ENCODE results near the gene SCN4A. TPM values are rescaled to one million over a fixed set of nuclear protein-coding genes. Genes with fewer than 3 reads are reported as not detected.
A peak's percentile ranks its signal among the peaks of the same experiment; 100 is the strongest.
"Not testable (repeated sequence)": the region's sequence is repeated elsewhere in the genome, so short reads cannot be mapped to it uniquely, and the experiment has no call there.

The SCN4A gene
- total RNA-seq: under 1 TPM; 0.10 to 0.14 (median 0.14) TPM
- total RNA-seq (2013): 0.25 TPM

DNA sequence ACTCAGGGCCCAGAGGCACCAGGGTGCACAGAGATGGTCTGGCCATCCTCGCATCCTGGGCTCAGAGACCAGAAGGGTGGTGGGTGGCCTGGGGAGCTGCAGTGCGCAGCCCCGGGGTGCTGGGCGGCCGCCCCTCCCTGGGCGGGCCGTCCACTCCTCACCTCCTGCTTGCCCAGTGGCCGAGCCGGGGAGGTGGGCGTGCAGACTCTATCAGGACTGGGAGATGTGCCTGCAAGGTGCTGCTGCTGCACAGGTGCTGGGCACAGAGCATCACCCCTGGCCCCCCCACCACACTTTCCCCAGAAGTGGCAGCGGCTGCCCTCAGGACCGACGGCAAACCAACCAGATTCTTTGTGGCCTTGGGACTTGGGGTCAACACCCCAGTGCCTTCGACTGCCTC is at the start of gene SCN4A:
SCN4A (minus strand) TSS at position 123 of the 400 bp plus-strand sequence; CDS start at position 46, 77 bp downstream.
- Mint-ChIP-seq H3K9me3 (no peaks in the 10 kb centered on the region), H3K4me1 (peaks cover 8 to 26% of the 10 kb centered on the region in 2 donors), H3K27ac (no peak within 1 kb of the TSS), H3K27me3 (ENCODE audit: low read depth in 2 of 2) (peaks cover 0 to 3% of the 10 kb centered on the region in 2 donors), H3K36me3 (no peaks in the 10 kb centered on the region), H3K4me3 (no peak within 1 kb of the TSS)
- ATAC-seq (no peak), DNase-seq (no peak)
- Histone ChIP-seq H3K27ac (ENCODE audit: low read length) (no peak within 1 kb of the TSS), H3K4me3 (ENCODE audit: low read length) (no peak within 1 kb of the TSS), H3K4me1 (ENCODE audit: control insufficient read depth, insufficient read depth, low read length) (peaks cover 12% of the 10 kb centered on the region), H3K9me3 (ENCODE audit: control insufficient read depth, insufficient read depth, low read length) (no peaks in the 10 kb centered on the region), H3K27me3 (ENCODE audit: control insufficient read depth, insufficient read depth, low read length) (no peaks in the 10 kb centered on the region), H3K36me3 (ENCODE audit: control insufficient read depth, insufficient read depth, low read length) (no peaks in the 10 kb centered on the region)
- 92% methylated on average over 14 of the region's 14 CpGs for WGBS (ENCODE audit: insufficient coverage)
- intact Hi-C loops (cut with micrococcal nuclease): no loop called here
- TF ChIP-seq, protein P1, sequence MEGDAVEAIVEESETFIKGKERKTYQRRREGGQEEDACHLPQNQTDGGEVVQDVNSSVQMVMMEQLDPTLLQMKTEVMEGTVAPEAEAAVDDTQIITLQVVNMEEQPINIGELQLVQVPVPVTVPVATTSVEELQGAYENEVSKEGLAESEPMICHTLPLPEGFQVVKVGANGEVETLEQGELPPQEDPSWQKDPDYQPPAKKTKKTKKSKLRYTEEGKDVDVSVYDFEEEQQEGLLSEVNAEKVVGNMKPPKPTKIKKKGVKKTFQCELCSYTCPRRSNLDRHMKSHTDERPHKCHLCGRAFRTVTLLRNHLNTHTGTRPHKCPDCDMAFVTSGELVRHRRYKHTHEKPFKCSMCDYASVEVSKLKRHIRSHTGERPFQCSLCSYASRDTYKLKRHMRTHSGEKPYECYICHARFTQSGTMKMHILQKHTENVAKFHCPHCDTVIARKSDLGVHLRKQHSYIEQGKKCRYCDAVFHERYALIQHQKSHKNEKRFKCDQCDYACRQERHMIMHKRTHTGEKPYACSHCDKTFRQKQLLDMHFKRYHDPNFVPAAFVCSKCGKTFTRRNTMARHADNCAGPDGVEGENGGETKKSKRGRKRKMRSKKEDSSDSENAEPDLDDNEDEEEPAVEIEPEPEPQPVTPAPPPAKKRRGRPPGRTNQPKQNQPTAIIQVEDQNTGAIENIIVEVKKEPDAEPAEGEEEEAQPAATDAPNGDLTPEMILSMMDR (IDR thresholded peaks at IDR 0.05): no peak

DNA sequence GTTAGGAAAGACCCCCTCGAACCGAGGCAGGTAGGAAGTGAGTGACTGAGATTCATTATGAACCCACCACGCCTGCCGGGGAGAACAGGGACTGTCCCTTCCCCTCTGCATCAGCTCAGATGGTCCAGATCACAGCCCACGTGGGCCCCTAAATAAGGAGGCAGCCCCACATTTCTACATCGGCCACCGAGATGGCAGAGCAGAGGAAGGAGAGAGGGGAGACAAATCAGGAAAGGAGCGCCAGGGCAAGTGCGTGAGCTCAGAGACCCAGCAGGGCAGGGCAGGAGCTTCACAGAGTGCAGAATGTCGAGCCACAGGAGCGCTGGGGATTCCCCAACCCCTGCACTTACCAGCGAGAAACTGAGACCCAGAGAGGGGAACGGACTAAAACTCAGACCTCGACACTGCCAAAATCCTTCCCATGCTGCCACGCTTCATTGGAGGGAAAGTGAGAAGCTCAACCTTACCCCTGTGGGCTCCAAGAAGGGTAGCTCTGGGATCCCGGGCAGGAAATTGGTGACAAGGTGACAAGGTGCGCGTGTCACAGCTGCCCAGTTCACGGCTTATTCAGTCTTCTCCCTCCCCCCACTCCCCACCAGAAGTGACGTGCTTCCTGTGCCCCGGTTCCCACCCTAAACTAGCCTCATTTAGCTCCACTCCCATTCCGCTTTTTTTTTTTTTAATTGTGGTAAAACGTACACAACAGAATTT is 47.5 kb upstream of the SCN4A start, which contains the start of gene ICAM2:
ICAM2 (minus strand) TSS at position 578 of the 711 bp plus-strand sequence. CDS start 13,942 bp downstream, outside the sequence.
- Histone ChIP-seq H3K4me1 (ENCODE audit: control insufficient read depth, insufficient read depth, low read length) (peaks cover 73% of the 10 kb centered on the region), H3K27ac (ENCODE audit: low read length) (peak within 1 kb of the TSS; percentile 91), H3K36me3 (ENCODE audit: control insufficient read depth, insufficient read depth, low read length) (no peaks in the 10 kb centered on the region), H3K27me3 (ENCODE audit: control insufficient read depth, insufficient read depth, low read length) (no peaks in the 10 kb centered on the region), H3K4me3 (ENCODE audit: low read length) (peak within 1 kb of the TSS; percentile 55), H3K9me3 (ENCODE audit: control insufficient read depth, insufficient read depth, low read length) (no peaks in the 10 kb centered on the region)
- Mint-ChIP-seq H3K27me3 (ENCODE audit: low read depth in 2 of 2) (no peaks in the 10 kb centered on the region), H3K36me3 (no peaks in the 10 kb centered on the region), H3K9me3 (no peaks in the 10 kb centered on the region), H3K4me1 (peaks cover 73 to 74% of the 10 kb centered on the region in 2 donors), H3K27ac (peak within 1 kb of the TSS; percentile 94 to 100), H3K4me3 (peak within 1 kb of the TSS; percentile 98)
- intact Hi-C loops (cut with micrococcal nuclease): loop anchor here (1.0 to 5.0 kb wide), 2 partner anchors 31 to 178 kb away; partner anchors contain the start of gene SMARCD2
- peak; percentile 66 to 89 (median 74) for ATAC-seq
- TF ChIP-seq, protein P1 (IDR thresholded peaks at IDR 0.05): no peak
- DNase-seq: peak; percentile 85 to 99
- under 1% methylated on average over 23 of the region's 23 CpGs for WGBS (ENCODE audit: insufficient coverage)

DNA sequence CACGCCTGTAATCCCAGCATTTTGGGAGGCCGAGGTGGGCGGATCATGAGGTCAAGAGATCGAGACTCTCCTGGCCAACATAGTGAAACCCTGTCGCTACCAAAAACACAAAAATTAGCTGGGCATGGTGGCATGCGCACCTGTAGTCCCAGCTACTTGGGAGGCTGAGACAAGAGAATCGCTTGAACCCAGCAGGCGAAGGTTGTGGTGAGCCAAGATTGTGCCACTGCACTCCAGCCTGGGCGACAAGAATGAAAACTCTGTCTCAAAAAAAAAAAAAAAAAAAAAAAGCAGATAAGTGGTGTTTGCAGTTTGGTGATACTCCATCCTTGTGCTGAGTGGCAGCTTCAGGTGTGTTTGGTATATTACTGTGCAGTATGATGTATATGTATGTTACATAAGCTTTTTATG is 46.8 kb upstream of the SCN4A start:
- Histone ChIP-seq H3K27ac (ENCODE audit: low read length) (peak overlapping the region; percentile 91), H3K4me1 (ENCODE audit: control insufficient read depth, insufficient read depth, low read length) (peaks cover 71% of the 10 kb centered on the region), H3K4me3 (ENCODE audit: low read length) (peak overlapping the region; percentile 55)
- H3K36me3 ChIP-seq (ENCODE audit: control insufficient read depth, insufficient read depth, low read length); H3K36me3 Mint-ChIP-seq; H3K9me3 Mint-ChIP-seq; H3K27me3 ChIP-seq (ENCODE audit: control insufficient read depth, insufficient read depth, low read length); H3K27me3 Mint-ChIP-seq (ENCODE audit: low read depth in 2 of 2); H3K9me3 ChIP-seq (ENCODE audit: control insufficient read depth, insufficient read depth, low read length); ATAC-seq; intact Hi-C loops (cut with micrococcal nuclease): not testable (repeated sequence)
- 37% methylated on average over 9 of the region's 9 CpGs for WGBS (ENCODE audit: insufficient coverage)
- H3K4me3 Mint-ChIP-seq: peak overlapping the region; percentile 98
- peak in 1 of 2 donors; percentile 68 for DNase-seq
- peak overlapping the region; percentile 94 to 100 for H3K27ac Mint-ChIP-seq
- peaks cover 73% of the 10 kb centered on the region in 2 donors for H3K4me1 Mint-ChIP-seq

DNA sequence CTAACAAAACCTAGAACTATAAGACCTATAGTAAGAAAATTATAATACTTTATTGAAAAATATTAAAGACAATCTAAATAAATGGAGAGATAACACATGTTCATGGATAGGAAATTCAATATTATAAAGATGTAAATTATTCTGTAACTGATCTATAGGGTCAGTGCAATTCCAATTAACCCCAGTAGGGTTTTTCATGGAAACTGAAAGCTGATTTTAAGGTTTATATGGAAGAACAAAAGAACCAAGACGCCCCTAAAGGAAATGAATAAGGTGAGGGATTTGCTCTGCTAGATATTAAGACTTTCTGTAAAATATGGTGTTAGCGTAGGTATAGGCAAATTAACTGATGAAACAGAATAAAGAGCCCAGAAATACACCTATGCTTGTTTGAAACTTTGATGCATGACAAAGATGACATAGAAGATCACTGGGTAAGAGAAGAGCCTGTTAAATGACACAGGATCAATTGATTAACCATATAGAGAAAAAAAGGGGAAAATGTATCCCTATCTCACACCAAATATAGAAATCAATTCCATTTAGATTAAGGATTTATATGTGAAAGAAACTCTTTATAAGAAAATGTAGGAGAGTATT is 44.8 kb upstream of the SCN4A start:
- Histone ChIP-seq H3K36me3 (ENCODE audit: control insufficient read depth, insufficient read depth, low read length) (no peaks in the 10 kb centered on the region), H3K27me3 (ENCODE audit: control insufficient read depth, insufficient read depth, low read length) (no peaks in the 10 kb centered on the region), H3K9me3 (ENCODE audit: control insufficient read depth, insufficient read depth, low read length) (no peaks in the 10 kb centered on the region), H3K4me3 (ENCODE audit: low read length) (peak overlapping the region; percentile 31), H3K27ac (ENCODE audit: low read length) (peak overlapping the region; percentile 91), H3K4me1 (ENCODE audit: control insufficient read depth, insufficient read depth, low read length) (peaks cover 64% of the 10 kb centered on the region)
- no peaks in the 10 kb centered on the region for H3K36me3 Mint-ChIP-seq
- peaks cover 66 to 70% of the 10 kb centered on the region in 2 donors for H3K4me1 Mint-ChIP-seq
- ATAC-seq (no peak), DNase-seq (peak in 1 of 2 donors; percentile 53)
- TF ChIP-seq, protein P1 (IDR thresholded peaks at IDR 0.05): peak; percentile 40
- H3K27ac Mint-ChIP-seq: peak overlapping the region; percentile 94 to 100
- intact Hi-C loops (cut with micrococcal nuclease): no loop called here
- 49% methylated on average over 2 of the region's 2 CpGs for WGBS (ENCODE audit: insufficient coverage)
- H3K27me3 Mint-ChIP-seq (ENCODE audit: low read depth in 2 of 2): no peaks in the 10 kb centered on the region
- peak overlapping the region; percentile 98 for H3K4me3 Mint-ChIP-seq
- H3K9me3 Mint-ChIP-seq: no peaks in the 10 kb centered on the region
